CD8-positive, alpha-beta memory T cell (primary cell): ENCODE results near the gene FAM217B. TPM values are rescaled to one million over a fixed set of nuclear protein-coding genes. Genes with fewer than 3 reads are reported as not detected.

ENCODE experiments used
- CTCF ChIA-PET: fragments of 350-600 bp; sonication (Branson Sonifier 250); formaldehyde crosslinking; loops from one replicate; lab custom pipeline; 2021; ENCODE audit warnings: antibody characterized with exemption; lab: Charles Lee
- POLR2A ChIA-PET: fragments of 350-600 bp; sonication (Branson Sonifier 250); formaldehyde crosslinking; loops from one replicate; lab custom pipeline; 2021; ENCODE audit warnings: antibody characterized with exemption; lab: Charles Lee
- DNase-seq, 5 donors: peaks; one replicate each; pipeline versions ENCODE4 v3.0.0 to v3.0.0-alpha.2; 2020 to 2022; ENCODE audit warnings: mixed read lengths in 1 of 5
- H3K27ac ChIP-seq: one replicate; pipeline ENCODE4 v1.7.0; 2013; ENCODE audit warnings: low read depth, mild to moderate bottlenecking, low read length, moderate library complexity
- H3K27me3 ChIP-seq: 2 replicates; pipeline ENCODE4 v1.7.0; 2013; ENCODE audit warnings: low read length, mild to moderate bottlenecking; ENCODE audit not compliant: insufficient read depth, poor library complexity, severe bottlenecking
- H3K36me3 ChIP-seq: 2 replicates; pipeline ENCODE4 v1.7.0; 2013; ENCODE audit warnings: mild to moderate bottlenecking, low read length, moderate library complexity; ENCODE audit not compliant: insufficient read depth
- H3K4me1 ChIP-seq: 2 replicates; pipeline ENCODE4 v1.7.0; 2013; ENCODE audit warnings: mild to moderate bottlenecking, low read length, moderate library complexity; ENCODE audit not compliant: insufficient read depth
- H3K4me3 ChIP-seq: 2 replicates; pipeline ENCODE4 v1.7.0; 2013; ENCODE audit warnings: mild to moderate bottlenecking, low read length
- H3K9me3 ChIP-seq: 2 replicates; pipeline ENCODE4 v1.7.0; 2013; ENCODE audit warnings: mild to moderate bottlenecking, low read length
- H3K27ac Mint-ChIP-seq, 8 donors: one replicate each; pipeline ENCODE4 v1.8.0; 2020 to 2021; ENCODE audit warnings: mixed read lengths in 8 of 8, mild to moderate bottlenecking in 6 of 8, inconsistent platforms in 3 of 8, moderate library complexity in 3 of 8
- H3K27me3 Mint-ChIP-seq, 2 donors: one replicate each; pipeline ENCODE4 v1.8.0; 2020 to 2021; ENCODE audit warnings: mixed read lengths in 2 of 2, mild to moderate bottlenecking in 1 of 2, moderate library complexity in 1 of 2
- H3K36me3 Mint-ChIP-seq, 3 donors: one replicate each; pipeline ENCODE4 v1.8.0; 2020 to 2021; ENCODE audit warnings: mixed read lengths in 3 of 3, inconsistent platforms in 1 of 3, mild to moderate bottlenecking in 1 of 3
- H3K4me1 Mint-ChIP-seq, 3 donors: one replicate each; pipeline ENCODE4 v1.8.0; 2020 to 2021; ENCODE audit warnings: mixed read lengths in 3 of 3, inconsistent platforms in 1 of 3, mild to moderate bottlenecking in 1 of 3
- H3K4me3 Mint-ChIP-seq, 7 donors: one replicate each; pipeline ENCODE4 v1.8.0; 2020 to 2021; ENCODE audit warnings: mixed read lengths in 7 of 7, mild to moderate bottlenecking in 6 of 7, moderate library complexity in 4 of 7, inconsistent platforms in 2 of 7
- H3K9me3 Mint-ChIP-seq, 5 donors: one replicate each; pipeline ENCODE4 v1.8.0; 2020 to 2022; ENCODE audit warnings: mixed read lengths in 5 of 5, mild to moderate bottlenecking in 3 of 5, moderate library complexity in 2 of 5, inconsistent platforms in 1 of 5
- polyA plus RNA-seq: library from polyadenylated mRNA; unstranded; fragments of 300-500 nt; fragmentation: Illumina TruSeq; gene quantifications from one replicate; pipeline ENCODE4 v1.2.3, GENCODE V29; 2021
- total RNA-seq, 2 experiments: library from RNA; stranded (reverse); gene quantifications; one replicate each; pipeline ENCODE4 v1.2.3, GENCODE V29; 2021

Gene FAM217B
- total and polyA plus RNA-seq, 3 experiments from 2014 or later = 32.2 to 39.3 (median 35.9) TPM

DNA sequence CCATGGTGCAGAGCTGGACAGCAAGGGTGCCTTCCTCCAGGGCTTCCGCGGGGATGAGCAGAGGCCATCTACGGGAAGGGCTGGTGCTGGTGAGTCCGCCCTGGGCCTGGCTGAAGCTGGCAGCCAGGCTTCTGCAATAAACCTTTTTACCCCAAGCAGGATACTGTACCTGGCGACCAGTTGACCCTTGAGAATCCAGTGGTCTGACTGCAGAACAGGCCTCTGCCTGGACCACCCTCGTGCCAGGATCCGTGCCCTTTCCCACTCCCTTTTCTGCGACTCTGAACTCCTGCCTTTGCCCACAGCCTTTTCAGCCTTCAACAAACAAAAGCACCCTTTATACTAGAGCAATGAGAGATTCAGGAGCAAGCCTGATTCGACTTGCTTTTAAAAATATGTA is 36.9 kb downstream of the FAM217B start:
- peaks cover 2 to 8% (median 7%) of the 10 kb centered on the region in 3 donors for H3K36me3 Mint-ChIP-seq
- DNase-seq = no peak
- no peaks in the 10 kb centered on the region for H3K4me1 Mint-ChIP-seq
- no peak overlapping the region for H3K27ac Mint-ChIP-seq
- no peaks in the 10 kb centered on the region for H3K36me3 ChIP-seq
- ChIA-PET POLR2A (no interaction called here), CTCF (no interaction called here)
- no peak overlapping the region for H3K4me3 ChIP-seq
- H3K9me3 ChIP-seq = no peaks in the 10 kb centered on the region
- no peaks in the 10 kb centered on the region for H3K4me1 ChIP-seq
- no peaks in the 10 kb centered on the region for H3K27me3 ChIP-seq
- H3K27ac ChIP-seq = no peak overlapping the region
- no peaks in the 10 kb centered on the region for H3K9me3 Mint-ChIP-seq
- H3K27me3 Mint-ChIP-seq = no peaks in the 10 kb centered on the region
- no peak overlapping the region for H3K4me3 Mint-ChIP-seq

- no peaks in the 10 kb centered on the region for H3K36me3 ChIP-seq
- CTCF ChIA-PET = no interaction called here
- no peaks in the 10 kb centered on the region for H3K4me1 Mint-ChIP-seq
- no peak for DNase-seq
- H3K27ac Mint-ChIP-seq = no peak overlapping the region
- H3K4me1 ChIP-seq = no peaks in the 10 kb centered on the region
- H3K4me3 Mint-ChIP-seq = no peak overlapping the region
- no peak overlapping the region for H3K27ac ChIP-seq
- no peaks in the 10 kb centered on the region for H3K27me3 Mint-ChIP-seq
- no peak overlapping the region for H3K4me3 ChIP-seq
- peaks cover 0 to 6% (median 2%) of the 10 kb centered on the region in 3 donors for H3K36me3 Mint-ChIP-seq
- no peaks in the 10 kb centered on the region for H3K9me3 Mint-ChIP-seq
- H3K27me3 ChIP-seq = no peaks in the 10 kb centered on the region
- no peaks in the 10 kb centered on the region for H3K9me3 ChIP-seq
- POLR2A ChIA-PET = no interaction called here
Observed at GRCh38 chr20:59983076-59983475, 42.9 kb downstream of the FAM217B start.

DNA sequence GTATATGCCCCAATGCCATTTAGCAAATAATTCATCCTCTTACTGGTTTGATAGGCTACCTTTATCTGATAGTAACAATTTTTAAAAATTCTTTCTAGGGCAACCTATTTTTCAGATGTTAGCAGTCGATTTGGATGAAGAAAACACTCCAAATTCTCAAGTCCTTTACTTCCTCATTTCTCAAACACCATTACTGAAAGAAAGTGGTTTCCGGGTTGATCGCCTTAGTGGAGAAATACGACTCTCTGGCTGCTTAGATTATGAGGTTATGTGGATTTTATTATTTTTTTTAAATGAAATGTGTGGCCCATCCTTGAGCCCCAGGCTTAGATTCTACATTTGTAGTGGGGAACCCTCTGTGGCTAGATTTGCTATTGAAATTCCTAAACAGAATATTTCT is 44.4 kb downstream of the FAM217B start:
- ChIA-PET POLR2A (no interaction called here), CTCF (no interaction called here)
- H3K27ac Mint-ChIP-seq = no peak overlapping the region
- no peaks in the 10 kb centered on the region for H3K36me3 ChIP-seq
- no peaks in the 10 kb centered on the region for H3K9me3 Mint-ChIP-seq
- H3K4me3 ChIP-seq = no peak overlapping the region
- DNase-seq = no peak
- H3K9me3 ChIP-seq = no peaks in the 10 kb centered on the region
- H3K36me3 Mint-ChIP-seq = peaks cover 0 to 6% (median 2%) of the 10 kb centered on the region in 3 donors
- no peak overlapping the region for H3K4me3 Mint-ChIP-seq
- no peaks in the 10 kb centered on the region for H3K27me3 Mint-ChIP-seq
- no peaks in the 10 kb centered on the region for H3K4me1 Mint-ChIP-seq
- H3K27me3 ChIP-seq = no peaks in the 10 kb centered on the region
- H3K27ac ChIP-seq = no peak overlapping the region
- H3K4me1 ChIP-seq = no peaks in the 10 kb centered on the region

- Histone ChIP-seq H3K27ac (no peak overlapping the region), H3K4me3 (no peak overlapping the region), H3K4me1 (no peaks in the 10 kb centered on the region), H3K9me3 (no peaks in the 10 kb centered on the region), H3K27me3 (no peaks in the 10 kb centered on the region), H3K36me3 (no peaks in the 10 kb centered on the region)
- Mint-ChIP-seq H3K9me3 (no peaks in the 10 kb centered on the region), H3K27ac (no peak overlapping the region), H3K36me3 (peaks cover 0 to 6% (median 5%) of the 10 kb centered on the region in 3 donors), H3K27me3 (no peaks in the 10 kb centered on the region), H3K4me3 (no peak overlapping the region), H3K4me1 (no peaks in the 10 kb centered on the region)
- no peak for DNase-seq
- ChIA-PET POLR2A (no interaction called here), CTCF (no interaction called here)
Observed at GRCh38 chr20:59985164-59985563, 45.0 kb downstream of the FAM217B start.

DNA sequence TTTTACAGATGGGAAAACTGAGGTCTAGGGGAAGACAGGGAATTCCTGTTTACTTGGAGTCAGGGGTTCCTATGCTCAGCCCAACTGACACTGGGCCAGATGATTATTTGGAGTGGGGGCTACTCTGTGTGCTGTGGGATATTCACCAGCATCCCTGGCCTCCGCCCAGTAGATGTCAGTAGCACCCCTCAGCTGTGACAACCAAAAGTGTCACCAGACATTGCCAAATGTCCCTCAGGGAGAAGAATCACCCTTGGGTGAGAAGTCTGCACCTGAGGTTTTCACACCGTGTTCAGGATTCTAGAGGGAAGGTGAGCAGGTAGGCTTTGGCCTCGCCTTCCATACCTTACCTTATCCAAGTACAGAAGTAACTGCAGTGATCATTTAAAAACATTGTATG is 45.7 kb downstream of the FAM217B start:
- Histone ChIP-seq H3K9me3 (no peaks in the 10 kb centered on the region), H3K27me3 (no peaks in the 10 kb centered on the region), H3K27ac (no peak overlapping the region), H3K36me3 (no peaks in the 10 kb centered on the region), H3K4me1 (no peaks in the 10 kb centered on the region), H3K4me3 (no peak overlapping the region)
- no peaks in the 10 kb centered on the region for H3K4me1 Mint-ChIP-seq
- H3K27me3 Mint-ChIP-seq = no peaks in the 10 kb centered on the region
- no peaks in the 10 kb centered on the region for H3K9me3 Mint-ChIP-seq
- no peak for DNase-seq
- H3K4me3 Mint-ChIP-seq = no peak overlapping the region
- CTCF ChIA-PET = no interaction called here
- POLR2A ChIA-PET = no interaction called here
- peaks cover 0 to 6% (median 5%) of the 10 kb centered on the region in 3 donors for H3K36me3 Mint-ChIP-seq
- peak overlapping the region in 2 of 8 donors; percentile 43 to 54 for H3K27ac Mint-ChIP-seq

DNA sequence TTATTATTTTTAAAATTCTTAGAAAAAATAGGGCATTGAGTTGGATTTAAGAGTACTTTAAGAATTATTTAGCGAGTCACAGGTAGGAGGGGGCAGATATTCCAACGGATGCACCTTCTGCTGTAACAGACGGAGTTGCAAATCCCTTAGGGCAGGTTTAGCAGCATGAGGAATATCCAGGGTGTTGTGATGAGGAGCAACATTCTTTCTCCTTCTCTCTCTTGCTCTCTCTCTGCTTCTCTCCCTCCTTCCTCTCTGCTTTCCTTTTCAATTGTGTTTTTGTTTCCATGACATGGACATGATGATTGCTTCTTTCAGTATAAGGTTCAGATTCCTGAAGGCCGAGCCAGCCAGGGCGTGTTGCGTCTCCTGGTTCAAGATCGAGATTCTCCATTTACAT is 46.9 kb downstream of the FAM217B start:
- POLR2A ChIA-PET = no interaction called here
- H3K4me3 Mint-ChIP-seq = no peak overlapping the region
- no peaks in the 10 kb centered on the region for H3K9me3 Mint-ChIP-seq
- H3K36me3 Mint-ChIP-seq = peaks cover 0 to 5% (median 4%) of the 10 kb centered on the region in 3 donors
- Histone ChIP-seq H3K9me3 (no peaks in the 10 kb centered on the region), H3K4me1 (no peaks in the 10 kb centered on the region), H3K36me3 (no peaks in the 10 kb centered on the region), H3K27ac (no peak overlapping the region), H3K27me3 (no peaks in the 10 kb centered on the region), H3K4me3 (no peak overlapping the region)
- H3K27me3 Mint-ChIP-seq = no peaks in the 10 kb centered on the region
- DNase-seq = no peak
- peak overlapping the region in 1 of 8 donors; percentile 32 for H3K27ac Mint-ChIP-seq
- H3K4me1 Mint-ChIP-seq = no peaks in the 10 kb centered on the region
- CTCF ChIA-PET = no interaction called here

GRCh38 chr20:59988141-59988540 is 48.0 kb downstream of the FAM217B start:
- Mint-ChIP-seq H3K4me1 (no peaks in the 10 kb centered on the region), H3K9me3 (no peaks in the 10 kb centered on the region), H3K27ac (no peak overlapping the region), H3K27me3 (no peaks in the 10 kb centered on the region), H3K36me3 (peaks cover 0 to 5% (median 4%) of the 10 kb centered on the region in 3 donors), H3K4me3 (no peak overlapping the region)
- Histone ChIP-seq H3K36me3 (no peaks in the 10 kb centered on the region), H3K4me1 (no peaks in the 10 kb centered on the region), H3K4me3 (no peak overlapping the region), H3K9me3 (no peaks in the 10 kb centered on the region), H3K27me3 (no peaks in the 10 kb centered on the region), H3K27ac (no peak overlapping the region)
- ChIA-PET CTCF (no interaction called here), POLR2A (no interaction called here)
- no peak for DNase-seq

- Histone ChIP-seq H3K9me3 (no peaks in the 10 kb centered on the region), H3K36me3 (no peaks in the 10 kb centered on the region), H3K27ac (no peak overlapping the region), H3K4me3 (no peak overlapping the region), H3K4me1 (no peaks in the 10 kb centered on the region), H3K27me3 (no peaks in the 10 kb centered on the region)
- Mint-ChIP-seq H3K36me3 (peaks cover 3 to 9% (median 4%) of the 10 kb centered on the region in 3 donors), H3K27me3 (peaks cover 3 to 9% of the 10 kb centered on the region in 2 donors), H3K4me3 (no peak overlapping the region), H3K4me1 (peaks cover 0 to 2% (median 0%) of the 10 kb centered on the region in 3 donors), H3K27ac (no peak overlapping the region), H3K9me3 (no peaks in the 10 kb centered on the region)
- POLR2A ChIA-PET = no interaction called here
- CTCF ChIA-PET = interaction anchor here (0.9 kb wide), 1 partner anchor 14 kb away, joined by 3 read pairs; no protein-coding TSS in a partner anchor
- no peak for DNase-seq
Observed at GRCh38 chr20:59992526-59993084, 52.4 kb downstream of the FAM217B start.
